ENCODE data around the gene ZNF587. TPM values are rescaled to one million over a fixed set of nuclear protein-coding genes. Genes with fewer than 3 reads are reported as not detected.
A peak's percentile ranks its signal among the peaks of the same experiment; 100 is the strongest.

ZNF587 gene
- total and polyA plus RNA-seq, 2 of the 13 experiments (the other 11 are each of a cell fraction or from before 2014, with no cell fraction given), result 8.7 to 17.5 TPM

GRCh38 chr19:57814505-57815246 lies 35.0 kb upstream of the ZNF587 start, which contains the start of gene ZNF552 (continued):
- no peak for TF ChIP-seq FLYWCH1 (CRISPR knock-in tag; IDR thresholded peaks at IDR 0.05)
- no peak for TF ChIP-seq ZNF569 (CRISPR knock-in tag; IDR thresholded peaks at IDR 0.05; ENCODE audit: borderline replicate concordance)
- TF ChIP-seq MAZ (IDR thresholded peaks at IDR 0.05; ENCODE audit: borderline replicate concordance, low read depth, low read length), result no peak
- TF ChIP-seq MAZ (CRISPR knock-in tag; IDR thresholded peaks at IDR 0.05; ENCODE audit: low read depth), result peak; percentile 29; the same call in 1 of the 2 replicates
- no peak for TF ChIP-seq NPAS2 (CRISPR knock-in tag; IDR thresholded peaks at IDR 0.05; ENCODE audit: borderline replicate concordance)
- no peak for TF ChIP-seq CBX5 (CRISPR knock-in tag; IDR thresholded peaks at IDR 0.05; ENCODE audit: borderline replicate concordance)
- no peak for TF ChIP-seq ZNF646 (CRISPR knock-in tag; IDR thresholded peaks at IDR 0.05)
- no peak; the same call in 1 of the 2 replicates for TF ChIP-seq ZNF784 (CRISPR knock-in tag; IDR thresholded peaks at IDR 0.05; ENCODE audit: borderline replicate concordance)
- TF ChIP-seq THAP7 (CRISPR knock-in tag; IDR thresholded peaks at IDR 0.05), result 0 out of 2 replicates have a peak, but pooled peaks have one; percentile 64
- TF ChIP-seq DZIP1 (CRISPR knock-in tag; IDR thresholded peaks at IDR 0.05), result no peak
- peak; percentile 77 for TF ChIP-seq ARID4A (CRISPR knock-in tag; IDR thresholded peaks at IDR 0.05; ENCODE audit: borderline replicate concordance)
- TF ChIP-seq ZNF878 (CRISPR knock-in tag; IDR thresholded peaks at IDR 0.05), result peak; percentile 75; the same call in 1 of the 2 replicates
